Stimulated activated CD8-positive, alpha-beta memory T cell treated with anti-CD3 and anti-CD28 coated beads, Interleukin-12 subunit alpha, Interleukin-12 subunit beta, amount 100 ng/mL, for 4 hours (primary cell): ENCODE results near the gene SMIM43.
"Not testable (repeated sequence)": the region's sequence is repeated elsewhere in the genome, so short reads cannot be mapped to it uniquely, and the experiment has no call there.

ENCODE experiments used
- DNase-seq: peaks from one replicate; pipeline ENCODE4 v3.0.0-alpha.2; 2020; ENCODE audit warnings: low read depth

SMIM43 gene

GRCh38 chr4:121734571-121734970 is 30.4 kb downstream of the SMIM43 start:
- DNase-seq, result no peak

- no peak for DNase-seq
Measured at GRCh38 chr4:121733942-121734341, 31.0 kb downstream of the SMIM43 start.

GRCh38 chr4:121729753-121730152 is 35.2 kb downstream of the SMIM43 start:
- DNase-seq, result not testable (repeated sequence)

GRCh38 chr4:121728798-121729226 is 36.2 kb downstream of the SMIM43 start:
- DNase-seq, result no peak

- no peak for DNase-seq
Measured at GRCh38 chr4:121728066-121728465, 36.9 kb downstream of the SMIM43 start.

- no peak for DNase-seq
Measured at GRCh38 chr4:121726642-121727268, 38.2 kb downstream of the SMIM43 start.

- no peak for DNase-seq
Measured at GRCh38 chr4:121724671-121725070, 40.3 kb downstream of the SMIM43 start.

GRCh38 chr4:121721700-121722099 is 43.3 kb downstream of the SMIM43 start:
- no peak for DNase-seq

GRCh38 chr4:121720109-121720508 is 44.9 kb downstream of the SMIM43 start:
- no peak for DNase-seq

- no peak for DNase-seq
Measured at GRCh38 chr4:121717680-121718237, 47.2 kb downstream of the SMIM43 start.

- DNase-seq, result no peak
Measured at GRCh38 chr4:121714548-121714947, 50.4 kb downstream of the SMIM43 start.

- DNase-seq, result no peak
Measured at GRCh38 chr4:121712783-121713182, 52.2 kb downstream of the SMIM43 start.

- DNase-seq, result no peak
Measured at GRCh38 chr4:121712001-121712651, 52.8 kb downstream of the SMIM43 start.

GRCh38 chr4:121711263-121712000 is 53.5 kb downstream of the SMIM43 start:
- DNase-seq, result no peak

- no peak for DNase-seq
Measured at GRCh38 chr4:121709766-121710405, 55.1 kb downstream of the SMIM43 start.
